Mesodermal cell (in vitro differentiated cells): ENCODE measurements around the gene PAFAH1B2.

Experiments
- H3K27ac ChIP-seq: 2 replicates; pipeline ENCODE4 v1.7.0; 2013; ENCODE audit warnings: mild to moderate bottlenecking, low read depth, low read length, moderate library complexity; ENCODE audit not compliant: severe bottlenecking
- H3K36me3 ChIP-seq: 2 replicates; pipeline ENCODE4 v1.7.1; 2013; ENCODE audit warnings: mild to moderate bottlenecking, low read length, moderate library complexity; ENCODE audit not compliant: control insufficient read depth, insufficient read depth
- H3K4me1 ChIP-seq: one replicate; pipeline ENCODE4 v1.7.1; 2013; ENCODE audit warnings: mild to moderate bottlenecking, low read length; ENCODE audit not compliant: insufficient read depth, control insufficient read depth, poor library complexity, severe bottlenecking
- H3K4me3 ChIP-seq: 2 replicates; pipeline ENCODE4 v1.7.0; 2013; ENCODE audit warnings: low read length, control low read depth, mild to moderate bottlenecking; ENCODE audit not compliant: insufficient read depth, poor library complexity, severe bottlenecking; ENCODE audit errors: extremely low read depth
- H3K9me3 ChIP-seq: 2 replicates; pipeline ENCODE4 v1.7.1; 2013; ENCODE audit warnings: mild to moderate bottlenecking, low read length, moderate library complexity; ENCODE audit not compliant: control insufficient read depth
- WGBS, 2 experiments: methylation state at CpG; one replicate each; pipeline ENCODE4 v1.1.5; 2013; ENCODE audit warnings: missing lambda C conversion rate in 2 of 2; ENCODE audit not compliant: insufficient coverage in 2 of 2; 5-methylcytosine and 5-hydroxymethylcytosine counted together

PAFAH1B2 gene

GRCh38 chr11:117219001-117219400, 74.9 kb downstream of the PAFAH1B2 start:
- H3K9me3 ChIP-seq = no peaks in the 10 kb centered on the region
- 91 to 93% methylated on average over 9 of the region's 9 CpGs for WGBS, 2 experiments
- no peak overlapping the region for H3K4me3 ChIP-seq
- no peak overlapping the region for H3K27ac ChIP-seq
- peaks cover 81% of the 10 kb centered on the region for H3K36me3 ChIP-seq
- peaks cover 20% of the 10 kb centered on the region for H3K4me1 ChIP-seq

GRCh38 chr11:117219455-117219854, 75.4 kb downstream of the PAFAH1B2 start:
- Histone ChIP-seq H3K36me3 (peaks cover 83% of the 10 kb centered on the region), H3K4me1 (peaks cover 20% of the 10 kb centered on the region), H3K4me3 (no peak overlapping the region), H3K9me3 (no peaks in the 10 kb centered on the region), H3K27ac (no peak overlapping the region)
- WGBS, 2 experiments = 97% methylated on average over 8 of the region's 8 CpGs

GRCh38 chr11:117219995-117220394, 75.9 kb downstream of the PAFAH1B2 start:
- Histone ChIP-seq H3K9me3 (no peaks in the 10 kb centered on the region), H3K4me1 (peaks cover 20% of the 10 kb centered on the region), H3K36me3 (peaks cover 82% of the 10 kb centered on the region), H3K4me3 (no peak overlapping the region), H3K27ac (no peak overlapping the region)
- 92 to 97% methylated on average over 4 of the region's 4 CpGs for WGBS, 2 experiments

GRCh38 chr11:117220568-117220967, 76.5 kb downstream of the PAFAH1B2 start:
- 90 to 94% methylated on average over 8 to 9 of the region's 9 CpGs for WGBS, 2 experiments
- H3K4me1 ChIP-seq = peaks cover 20% of the 10 kb centered on the region
- H3K9me3 ChIP-seq = no peaks in the 10 kb centered on the region
- H3K27ac ChIP-seq = no peak overlapping the region
- H3K4me3 ChIP-seq = no peak overlapping the region
- peaks cover 87% of the 10 kb centered on the region for H3K36me3 ChIP-seq

- Histone ChIP-seq H3K9me3 (no peaks in the 10 kb centered on the region), H3K4me1 (peaks cover 20% of the 10 kb centered on the region), H3K27ac (no peak overlapping the region), H3K4me3 (no peak overlapping the region), H3K36me3 (peaks cover 86% of the 10 kb centered on the region)
- WGBS, 2 experiments = 84 to 93% methylated on average over 4 to 6 of the region's 7 CpGs
These were observed 77.1 kb downstream of the PAFAH1B2 start for GRCh38 chr11:117220999-117221774.

GRCh38 chr11:117221775-117222517, 77.9 kb downstream of the PAFAH1B2 start:
- Histone ChIP-seq H3K4me1 (peaks cover 20% of the 10 kb centered on the region), H3K4me3 (no peak overlapping the region), H3K36me3 (peaks cover 82% of the 10 kb centered on the region), H3K9me3 (no peaks in the 10 kb centered on the region), H3K27ac (no peak overlapping the region)
- 83 to 88% methylated on average over 5 to 6 of the region's 7 CpGs for WGBS, 2 experiments

GRCh38 chr11:117222991-117223740, 79.1 kb downstream of the PAFAH1B2 start:
- H3K4me3 ChIP-seq = no peak overlapping the region
- WGBS, 2 experiments = 93 to 95% methylated on average over 10 to 12 of the region's 14 CpGs
- H3K4me1 ChIP-seq = peaks cover 7% of the 10 kb centered on the region
- H3K27ac ChIP-seq = no peak overlapping the region
- H3K36me3 ChIP-seq = peaks cover 86% of the 10 kb centered on the region
- no peaks in the 10 kb centered on the region for H3K9me3 ChIP-seq

GRCh38 chr11:117223741-117224689, 79.9 kb downstream of the PAFAH1B2 start:
- H3K27ac ChIP-seq = no peak overlapping the region
- no peaks in the 10 kb centered on the region for H3K9me3 ChIP-seq
- H3K4me3 ChIP-seq = no peak overlapping the region
- H3K4me1 ChIP-seq = no peaks in the 10 kb centered on the region
- 95 to 97% methylated on average over 13 of the region's 17 CpGs for WGBS, 2 experiments
- peaks cover 85% of the 10 kb centered on the region for H3K36me3 ChIP-seq

- Histone ChIP-seq H3K9me3 (no peaks in the 10 kb centered on the region), H3K4me1 (no peaks in the 10 kb centered on the region), H3K36me3 (peaks cover 84% of the 10 kb centered on the region), H3K4me3 (no peak overlapping the region), H3K27ac (no peak overlapping the region)
- WGBS, 2 experiments = 97% methylated on average over 5 to 8 of the region's 9 CpGs
These were observed 81.6 kb downstream of the PAFAH1B2 start for GRCh38 chr11:117225553-117226170.
